GM19467 (cell line): Measurements from ENCODE around the gene ARID5B.
A peak's percentile ranks its signal among the peaks of the same experiment; 100 is the strongest.

ENCODE experiments used
- ATAC-seq: cut with Tn5 transposase; IDR thresholded peaks from one replicate; pipeline ENCODE4 v1.9.1; 2021; ENCODE audit warnings: mild to moderate bottlenecking, moderate library complexity; ENCODE audit not compliant: unreplicated experiment

The ARID5B gene

DNA sequence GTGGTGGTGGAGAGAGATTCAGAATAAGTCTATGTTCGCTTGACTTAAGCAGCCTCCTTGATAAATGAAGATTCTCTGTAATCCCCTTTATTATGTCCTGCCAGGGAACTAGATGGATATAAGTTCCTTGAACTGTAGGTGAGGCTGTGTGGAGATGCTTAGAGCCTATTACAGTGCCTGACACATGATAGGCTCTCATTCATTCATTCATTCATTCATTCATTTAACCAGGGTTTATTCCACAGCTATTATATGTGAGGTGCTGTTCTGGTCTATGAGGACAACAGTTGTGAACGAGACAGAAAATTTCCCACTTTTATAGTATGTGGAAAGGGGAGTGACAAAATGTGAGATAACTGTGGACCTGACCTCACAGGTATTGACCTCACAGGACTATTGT is 105.6 kb downstream of the ARID5B start:
- no peak for ATAC-seq

DNA sequence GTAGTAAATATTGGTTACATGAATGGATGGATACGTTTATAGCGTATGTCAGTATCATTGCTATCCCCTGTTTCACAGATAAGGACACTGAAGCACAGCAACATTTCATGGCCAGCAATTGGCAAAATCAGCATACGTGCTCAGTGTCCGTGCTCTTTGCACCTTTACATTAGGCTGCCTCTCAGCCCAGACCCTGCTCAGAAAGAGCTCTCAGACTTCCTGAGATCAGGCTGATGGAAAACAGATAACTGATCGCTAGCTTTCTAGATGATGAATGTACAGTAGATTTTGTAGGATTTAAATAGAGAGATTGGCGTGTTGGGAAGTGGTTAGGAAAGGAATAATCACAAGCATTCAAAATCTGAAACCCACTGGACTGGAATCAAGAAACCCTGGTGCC is 106.7 kb downstream of the ARID5B start:
- ATAC-seq = no peak

DNA sequence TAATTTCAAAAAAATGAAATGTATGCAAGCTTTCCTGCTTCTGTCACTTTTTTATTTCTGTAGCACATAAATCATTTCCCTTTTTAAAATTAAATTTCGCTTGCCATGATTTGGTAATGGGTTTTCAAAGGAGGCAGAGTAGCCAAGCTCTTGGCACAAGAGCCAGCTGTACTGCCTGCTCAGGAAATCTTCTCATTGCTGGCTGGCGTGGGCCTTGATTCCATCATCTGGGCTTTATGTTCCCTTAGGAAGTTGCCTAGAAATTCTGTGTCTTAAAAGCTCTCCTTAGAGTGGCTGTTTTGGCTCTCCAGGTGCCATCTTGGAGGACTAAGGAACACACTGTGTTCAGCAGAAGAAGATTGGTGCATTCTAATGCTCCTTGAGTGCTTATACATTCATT is 107.4 kb downstream of the ARID5B start:
- no peak for ATAC-seq

DNA sequence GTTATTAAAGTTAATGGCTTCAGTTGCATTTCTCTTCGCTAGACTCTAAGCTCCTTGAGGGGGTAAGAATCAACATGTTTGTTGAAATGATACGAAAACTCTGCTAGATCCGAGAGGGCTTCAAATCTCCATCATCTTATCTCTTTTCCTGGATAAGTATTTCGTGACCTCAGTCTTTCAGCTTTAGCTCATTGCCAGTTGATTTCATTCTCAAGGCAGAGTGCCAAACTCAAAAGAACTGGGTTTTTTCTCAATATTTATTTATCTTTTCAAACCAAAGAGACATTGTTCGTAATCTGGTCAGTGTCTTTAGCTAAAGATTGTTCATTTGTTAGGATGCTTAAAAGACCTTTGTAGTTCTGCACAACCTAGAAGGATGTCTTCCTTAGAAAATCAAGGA is 108.9 kb downstream of the ARID5B start:
- no peak for ATAC-seq

DNA sequence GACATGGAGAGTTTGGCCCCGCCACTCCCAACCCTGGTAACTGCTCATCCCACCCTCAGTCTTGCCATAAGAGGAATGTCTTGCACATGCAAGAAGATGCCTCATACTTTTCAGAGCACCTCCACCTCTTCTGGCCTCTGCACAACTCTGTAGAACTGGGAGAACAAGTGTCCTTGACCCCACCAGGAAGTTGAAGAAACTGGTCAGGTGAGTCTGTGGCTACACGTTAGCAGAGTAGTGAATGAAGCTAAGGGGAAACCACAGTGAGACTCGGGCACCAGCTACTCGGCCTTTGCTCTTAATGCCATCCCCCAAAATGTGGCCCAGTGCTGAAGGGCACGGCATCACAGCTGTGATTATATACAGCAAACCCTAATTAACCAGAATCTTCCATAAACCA is 110.1 kb downstream of the ARID5B start:
- no peak for ATAC-seq

DNA sequence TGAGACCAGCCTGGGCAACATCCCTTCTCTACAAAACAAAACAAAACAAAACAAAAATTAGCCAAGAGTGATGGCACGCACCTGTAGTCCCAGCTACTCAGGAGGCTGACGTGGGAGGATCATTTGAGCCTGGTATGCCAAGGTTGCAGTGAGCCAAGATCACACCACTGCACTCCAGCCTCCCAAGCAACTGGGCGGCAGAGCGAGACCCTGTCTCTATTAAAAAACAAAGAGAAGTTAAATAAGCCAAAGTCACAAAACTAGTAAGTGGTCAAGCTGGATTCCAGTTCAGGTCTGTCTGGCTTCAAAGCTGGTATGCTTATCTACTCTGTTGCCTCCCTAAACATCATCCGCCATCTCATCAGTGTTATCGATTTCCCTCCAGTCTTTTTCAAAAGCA is 110.8 kb downstream of the ARID5B start:
- ATAC-seq = no peak

DNA sequence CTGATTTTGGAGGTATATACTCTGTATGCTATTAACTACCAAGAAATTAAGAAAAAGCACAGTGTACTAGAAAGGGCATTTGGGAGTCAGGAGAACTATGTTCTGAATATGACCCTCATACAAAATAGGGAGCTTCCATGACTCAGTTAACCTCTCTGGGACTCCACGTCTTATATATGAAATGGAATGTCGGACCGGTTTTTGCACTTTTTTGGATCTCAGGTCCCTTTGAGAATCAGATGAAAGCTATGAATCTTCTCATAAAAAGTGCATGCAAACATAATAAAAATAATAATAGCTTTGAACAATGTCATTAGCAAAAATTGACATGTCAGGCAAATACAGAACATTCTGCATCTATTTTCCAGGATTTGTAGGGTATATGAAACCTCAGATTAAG is 113.0 kb downstream of the ARID5B start:
- ATAC-seq = no peak

DNA sequence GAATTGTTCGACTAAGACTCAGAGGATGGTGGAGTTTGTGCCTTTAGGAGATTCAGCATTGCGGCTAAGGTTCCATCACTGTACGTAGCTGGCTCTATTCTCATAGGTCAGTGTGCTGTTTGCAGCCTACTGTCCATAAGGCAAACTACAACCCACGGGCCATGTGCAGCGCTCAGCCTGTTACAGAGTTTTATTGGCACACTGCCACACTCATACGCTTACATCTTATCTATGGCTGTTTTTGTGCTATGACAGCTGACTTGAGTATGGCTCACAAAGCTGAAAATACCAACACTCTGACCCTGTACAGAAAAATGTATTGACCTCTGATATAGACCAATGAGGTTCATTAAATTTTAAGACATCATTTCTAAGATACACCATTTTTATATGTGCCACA is 114.5 kb downstream of the ARID5B start:
- ATAC-seq = no peak

DNA sequence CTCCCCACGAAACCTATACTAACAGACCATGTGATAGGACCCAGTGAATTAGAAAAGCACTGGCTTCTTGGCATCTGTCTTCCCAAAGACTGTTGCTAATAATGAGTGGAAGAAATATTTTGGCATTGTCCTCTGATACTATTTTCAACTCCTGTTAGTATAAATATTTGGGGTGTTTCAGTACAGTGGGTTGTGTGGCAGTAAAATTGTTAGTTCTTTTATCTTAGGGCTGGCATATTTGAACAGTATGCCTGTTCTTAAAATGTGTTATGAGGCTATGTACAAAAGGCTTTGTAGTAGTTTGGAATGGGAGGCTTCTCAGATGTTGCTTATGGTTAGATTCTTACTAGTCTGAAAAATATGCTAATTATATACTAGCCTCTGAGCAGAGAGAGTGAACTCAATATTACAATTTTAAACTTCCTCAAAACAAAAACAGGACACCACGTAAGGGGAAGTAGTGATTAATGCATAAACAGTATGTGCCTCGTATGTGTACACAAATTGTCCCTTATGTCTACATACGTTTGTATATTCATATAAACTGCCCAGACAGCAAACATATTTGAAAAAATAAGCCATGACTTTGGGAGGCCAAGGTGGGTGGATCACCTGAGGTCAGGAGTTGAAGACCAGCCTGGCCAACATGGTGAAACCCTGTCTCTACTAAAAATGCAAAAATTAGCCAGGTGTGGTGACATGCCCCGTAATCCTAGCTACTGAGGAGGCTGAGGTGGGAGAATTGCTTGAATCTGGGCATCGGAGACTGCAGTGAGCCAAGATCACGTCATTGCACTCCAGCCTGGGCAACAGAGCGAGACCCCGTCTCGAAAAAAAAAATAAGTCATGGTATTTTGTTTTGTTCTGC is 115.4 kb downstream of the ARID5B start:
- ATAC-seq = peak; percentile 63

DNA sequence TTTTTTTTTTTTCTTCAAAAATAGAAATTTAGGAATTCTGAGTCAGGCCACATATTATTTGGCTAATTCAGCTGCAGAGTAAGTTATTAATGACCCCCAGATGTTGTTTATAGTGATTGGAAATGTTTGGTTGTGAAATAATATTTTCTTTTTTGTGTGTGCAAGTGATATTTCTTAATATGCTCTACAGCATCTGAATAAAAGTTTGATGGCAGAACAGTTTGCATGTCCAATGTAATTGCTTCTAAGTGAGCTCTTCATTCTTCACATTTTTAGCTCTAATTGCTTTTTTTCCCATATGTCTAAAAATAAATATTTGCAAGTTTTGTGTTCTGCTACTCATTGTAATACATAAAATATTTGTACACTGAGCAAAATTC is 116.0 kb downstream of the ARID5B start:
- ATAC-seq = no peak

DNA sequence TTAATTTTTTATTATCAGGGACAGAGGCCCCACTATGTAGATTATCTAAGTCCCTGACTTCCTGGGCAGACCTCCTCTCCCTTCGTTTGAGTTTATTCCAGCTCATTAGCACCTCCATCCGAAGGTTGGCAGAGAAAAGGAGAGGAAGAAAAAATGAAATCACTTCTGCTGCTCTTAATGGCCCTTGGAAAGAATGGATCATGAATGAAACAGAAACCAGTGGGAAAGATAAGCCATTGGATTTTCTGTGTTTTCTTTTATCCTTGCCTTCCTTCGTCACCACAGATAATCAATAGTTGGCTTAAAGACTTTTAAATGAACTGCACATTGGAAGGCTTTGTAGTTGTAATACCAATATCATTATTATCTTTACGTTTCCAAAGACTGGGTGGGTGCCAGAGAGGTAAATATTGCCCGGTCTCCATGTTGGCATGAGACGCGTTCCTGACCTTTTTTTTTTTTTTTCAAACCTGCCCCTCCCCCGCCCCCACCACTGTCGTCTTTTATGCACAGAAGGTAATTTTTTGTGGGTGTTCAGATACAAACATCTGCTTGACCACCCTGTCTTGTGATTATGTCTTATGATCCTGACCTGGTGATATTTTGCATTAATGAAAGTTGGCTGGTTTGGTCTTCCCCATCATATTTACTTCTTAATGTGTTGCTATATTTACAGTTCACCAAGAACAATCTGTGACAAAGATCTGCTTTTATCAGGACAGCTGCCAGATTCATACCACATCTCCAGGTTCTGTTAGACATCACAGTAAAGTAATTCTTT is 116.8 kb downstream of the ARID5B start:
- ATAC-seq = no peak

DNA sequence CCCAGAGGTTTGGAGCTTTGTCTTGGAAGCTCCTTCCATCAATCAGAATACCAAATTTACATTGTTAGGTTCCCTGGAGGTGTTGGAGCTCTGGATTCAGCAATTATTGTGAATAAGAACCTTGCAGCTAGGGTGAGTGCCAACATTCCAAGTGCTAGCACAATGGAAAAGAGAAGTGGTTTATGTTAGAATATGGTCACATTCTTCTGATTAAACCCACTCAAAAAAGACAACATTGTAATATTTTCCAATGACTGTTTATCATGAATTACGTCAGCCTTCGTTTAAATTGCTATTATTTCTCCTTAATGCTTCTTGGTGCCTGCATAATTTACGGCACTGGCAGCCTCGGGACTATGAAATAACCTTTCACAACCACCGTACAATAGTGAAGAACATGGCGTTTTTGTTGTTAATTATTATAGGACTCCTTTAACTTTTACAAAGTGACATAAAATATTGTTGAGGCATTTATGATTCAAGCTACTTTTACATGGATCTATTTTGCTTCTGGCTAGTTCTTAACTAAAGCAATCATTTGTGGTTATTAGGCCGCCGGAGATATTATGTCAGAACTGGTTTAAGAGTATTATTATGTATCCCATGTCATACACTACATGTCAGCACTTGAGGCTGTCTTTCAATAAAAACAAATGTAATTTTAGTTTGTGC is 117.7 kb downstream of the ARID5B start:
- ATAC-seq = no peak

DNA sequence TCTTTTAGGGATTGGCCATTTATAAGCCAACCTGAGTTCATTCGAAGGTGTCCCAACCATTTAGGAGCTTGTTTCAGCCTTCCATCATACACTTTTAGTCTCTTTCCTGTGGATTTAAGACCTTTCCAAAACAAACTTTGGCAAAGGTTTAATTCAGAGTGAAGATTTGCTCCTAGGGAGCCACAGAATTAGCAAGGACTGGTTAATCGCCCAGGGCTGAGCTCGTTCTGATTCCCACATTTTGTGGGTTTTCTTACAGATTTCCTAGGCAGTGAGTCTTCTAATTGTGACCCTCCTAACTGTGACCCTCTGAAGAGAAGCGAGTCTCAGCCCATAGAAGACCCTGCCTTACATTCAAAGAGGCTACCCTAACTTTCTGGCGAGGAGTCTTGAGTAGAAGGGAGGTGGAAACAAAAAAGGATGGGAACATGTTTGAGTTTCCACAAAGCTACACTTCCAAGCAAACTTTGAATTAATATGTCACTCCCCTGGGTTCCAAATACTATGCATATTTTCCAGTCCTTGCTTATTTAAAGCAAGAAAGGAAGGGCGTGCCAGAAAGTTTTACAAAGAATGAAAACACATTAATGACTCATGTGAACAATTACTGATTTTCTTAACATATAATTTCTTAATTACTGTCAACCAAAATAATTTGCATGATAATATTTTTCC is 118.3 kb downstream of the ARID5B start:
- ATAC-seq = no peak

DNA sequence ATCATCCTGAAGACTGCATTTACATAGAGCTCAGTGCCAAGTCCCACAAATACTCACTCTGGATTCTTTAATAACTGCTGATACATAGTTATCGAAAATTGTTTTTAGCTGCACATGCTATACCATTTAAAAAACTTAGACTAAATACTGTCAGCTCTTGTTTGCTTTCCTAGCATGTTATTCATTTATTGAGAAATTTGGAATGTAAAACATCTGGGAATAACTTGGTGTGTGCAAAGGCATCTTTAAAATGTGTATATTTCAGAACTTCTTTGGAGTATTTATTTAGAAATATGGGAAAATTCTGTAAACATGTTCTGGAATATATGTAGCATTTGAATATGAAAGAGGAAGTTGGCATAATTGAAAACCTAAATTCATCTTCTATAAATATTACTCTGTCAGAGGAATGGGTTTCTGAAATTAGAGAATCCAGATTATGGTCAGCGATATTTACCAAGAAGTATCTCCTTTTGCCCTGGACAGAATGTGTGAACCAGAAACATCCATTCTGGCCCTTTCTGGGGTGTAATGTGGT is 119.7 kb downstream of the ARID5B start:
- ATAC-seq = no peak

DNA sequence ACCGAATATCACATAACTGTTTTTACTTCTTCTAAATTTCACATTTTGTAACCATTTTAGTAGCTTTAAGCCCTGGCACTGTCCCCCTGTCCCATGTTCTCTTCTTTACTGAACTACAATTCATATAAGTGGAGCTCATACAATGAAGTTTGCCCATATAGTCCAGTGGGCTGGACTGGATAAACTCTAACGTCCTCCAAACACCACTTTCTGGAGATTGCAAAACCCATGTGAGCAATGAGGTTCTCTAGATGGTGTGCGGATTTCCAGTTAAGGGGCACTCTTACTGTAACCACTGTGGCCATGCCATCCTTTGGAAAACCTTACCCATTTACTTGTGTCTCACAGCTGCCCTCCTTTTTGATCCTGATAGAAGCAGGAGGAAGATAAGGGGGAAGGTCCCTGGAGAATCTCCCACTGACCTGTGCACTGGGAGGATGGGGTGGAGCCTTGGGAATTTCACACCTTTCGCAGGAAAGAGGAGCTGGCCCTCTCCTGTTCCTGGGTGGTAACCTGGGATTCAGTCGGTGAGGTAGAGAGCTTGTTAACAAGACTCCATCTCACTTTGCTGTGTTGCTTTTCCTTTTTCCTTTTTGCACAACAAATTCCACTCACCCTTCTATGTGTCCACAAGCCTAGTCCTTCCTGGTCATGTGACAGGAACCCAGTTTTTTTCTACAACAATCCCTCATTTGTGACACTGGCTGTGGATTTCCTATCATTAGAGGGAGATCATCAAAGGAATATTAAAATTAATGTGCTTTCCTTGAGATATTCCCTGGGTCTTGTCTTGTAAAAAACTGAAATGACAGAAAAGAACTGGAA is 120.7 kb downstream of the ARID5B start:
- no peak for ATAC-seq

DNA sequence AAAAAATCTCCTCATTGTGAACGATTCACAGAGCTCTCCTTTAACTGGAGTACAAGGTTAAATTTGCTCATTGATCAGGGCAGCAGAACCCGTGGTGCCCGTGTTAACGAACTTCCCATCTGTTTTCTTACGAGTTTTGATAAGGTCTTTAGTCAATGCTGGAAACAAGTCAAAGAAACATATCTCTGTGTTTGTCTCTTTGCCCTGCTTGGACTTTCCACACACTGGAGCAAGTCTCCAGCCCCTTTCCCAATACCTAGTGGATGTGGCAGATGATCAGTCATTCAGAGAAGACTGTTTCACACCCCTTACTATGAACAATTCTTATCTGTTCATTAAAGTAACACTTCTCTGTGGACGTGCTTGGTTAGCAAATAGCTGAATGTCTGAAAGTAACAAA is 121.3 kb downstream of the ARID5B start:
- no peak for ATAC-seq

DNA sequence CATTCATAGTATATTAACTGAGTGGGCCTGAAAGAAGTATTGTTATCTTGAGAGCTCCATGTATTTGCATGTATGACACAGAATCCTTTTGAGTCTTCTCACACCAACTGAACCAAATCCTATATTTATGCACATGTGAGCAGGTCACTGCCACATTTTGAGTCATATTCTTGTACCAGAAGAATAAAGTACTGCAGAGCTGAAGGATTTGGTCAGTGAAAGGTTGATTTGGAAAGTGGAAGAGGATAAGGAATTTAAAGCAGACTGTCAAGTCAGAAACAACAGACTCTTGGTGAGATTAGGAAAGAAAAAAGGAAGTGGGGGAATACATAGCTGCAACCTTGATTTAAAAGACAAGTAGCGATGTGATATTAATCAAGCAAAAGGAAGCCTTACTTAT is 121.8 kb downstream of the ARID5B start:
- no peak for ATAC-seq

DNA sequence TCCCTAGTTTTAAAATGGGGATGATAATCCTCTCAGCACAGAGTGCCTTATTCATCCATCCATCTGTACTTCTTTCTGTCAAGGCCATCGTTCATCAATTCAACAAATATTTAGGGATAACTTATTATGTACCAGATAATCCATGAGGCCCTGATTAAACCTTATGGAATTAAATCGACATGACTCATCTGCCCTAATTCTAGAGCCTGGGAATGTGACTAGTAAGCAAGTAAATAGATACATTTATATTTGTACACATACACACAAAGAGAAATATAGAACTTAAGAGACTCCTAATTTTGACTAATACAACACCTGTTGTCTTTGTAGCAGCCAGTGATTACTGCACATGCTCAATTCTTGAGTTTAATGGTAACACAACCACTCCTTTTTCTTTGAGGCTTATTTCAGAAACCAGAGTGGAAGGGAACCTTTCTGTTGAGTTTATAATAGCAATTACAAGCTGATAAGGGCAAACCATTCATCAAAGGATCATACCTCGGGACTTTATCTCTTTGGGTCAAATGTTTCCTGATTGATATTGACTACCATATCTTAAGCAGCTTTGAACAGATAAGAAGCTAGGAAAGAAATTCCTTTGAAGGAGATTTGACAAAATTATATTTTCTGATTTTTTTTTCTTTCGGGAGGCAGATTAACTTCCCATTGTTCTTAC is 122.7 kb downstream of the ARID5B start:
- no peak for ATAC-seq

DNA sequence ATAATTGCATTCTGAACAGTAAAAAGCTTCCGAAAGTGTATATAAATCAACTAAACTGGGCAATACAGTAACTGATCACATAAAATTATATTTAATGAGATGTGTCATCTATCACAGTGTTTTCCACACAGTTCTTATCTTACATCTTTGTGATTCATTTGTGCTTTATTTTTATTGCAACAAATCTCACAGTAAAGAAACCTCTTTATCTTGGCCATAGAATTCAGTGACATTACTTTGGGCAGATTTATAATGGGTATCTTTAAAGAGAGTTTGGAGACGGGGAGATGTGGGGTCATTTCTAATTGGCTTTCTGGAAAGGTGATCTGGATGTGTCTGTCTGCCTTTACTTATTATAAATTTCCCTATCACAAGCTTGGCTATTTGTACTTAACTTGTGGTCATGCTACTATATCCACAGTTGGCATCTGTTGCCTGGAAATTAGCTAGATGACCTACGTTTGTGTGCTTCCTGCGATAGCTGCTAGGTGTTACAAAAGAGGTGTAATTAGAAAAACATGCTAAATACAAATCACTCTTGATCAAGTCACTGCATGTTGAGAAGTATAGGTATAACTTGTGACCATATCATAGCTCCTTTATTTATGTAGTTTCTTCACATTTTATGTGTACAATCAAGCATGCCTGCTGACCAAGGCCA is 123.8 kb downstream of the ARID5B start:
- ATAC-seq = no peak
